Aorta (tissue), 5 donors: Measurements from ENCODE around the gene PODXL. TPM values are rescaled to one million over a fixed set of nuclear protein-coding genes. Genes with fewer than 3 reads are reported as not detected.

Experiments used
- ATAC-seq: fragments of 200-7000 bp; cut with Tn5 transposase; one replicate; pipeline ENCODE4 v1.9.1; 2022; ENCODE audit warnings: moderate library complexity; ENCODE audit not compliant: low FRiP score
- DNase-seq, 2 donors: peaks; one replicate each; pipeline ENCODE4 v3.0.0-alpha.2; 2020
- H3K27ac ChIP-seq, 2 donors: one replicate each; pipeline ENCODE4 v1.5.1; 2013; ENCODE audit warnings: low read length in 2 of 2, mild to moderate bottlenecking in 2 of 2, moderate library complexity in 2 of 2, control low read depth in 1 of 2, inconsistent platforms in 1 of 2, low read depth in 1 of 2
- H3K27me3 ChIP-seq, 2 donors: one replicate each; pipeline ENCODE4 v1.6.1; 2013; ENCODE audit warnings: control low read depth in 1 of 2, low read length in 1 of 2, mild to moderate bottlenecking in 1 of 2, moderate library complexity in 1 of 2; ENCODE audit not compliant: insufficient read depth in 2 of 2, control insufficient read depth in 1 of 2
- H3K36me3 ChIP-seq, 2 donors: one replicate each; pipeline ENCODE4 v1.6.1; 2013; ENCODE audit warnings: control low read depth in 1 of 2, low read length in 1 of 2, mild to moderate bottlenecking in 1 of 2; ENCODE audit not compliant: insufficient read depth in 2 of 2, control insufficient read depth in 1 of 2
- H3K4me1 ChIP-seq, 2 donors: one replicate each; pipeline ENCODE4 v1.6.1; 2013; ENCODE audit warnings: low read length in 2 of 2, control low read depth in 1 of 2, mild to moderate bottlenecking in 1 of 2, moderate library complexity in 1 of 2; ENCODE audit not compliant: insufficient read depth in 2 of 2, control insufficient read depth in 1 of 2
- H3K4me3 ChIP-seq, 2 donors: one replicate each; pipeline ENCODE4 v1.5.1; 2013; ENCODE audit warnings: low read length in 2 of 2, control low read depth in 1 of 2, mild to moderate bottlenecking in 1 of 2
- H3K9me3 ChIP-seq: one replicate; pipeline ENCODE4 v1.6.1; 2013; ENCODE audit warnings: mild to moderate bottlenecking, low read length; ENCODE audit not compliant: control insufficient read depth
- WGBS, 2 donors: extraction: QIAGEN DNeasy Blood & Tissue Kit; methylation state at CpG; one replicate each; pipeline ENCODE4 v1.1.7; 2013; 5-methylcytosine and 5-hydroxymethylcytosine counted together
- intact Hi-C, 2 donors: fragments of 100-400 bp; cut with DNase I; formaldehyde crosslinking; loops; one replicate each; pipeline versions ENCODE4 v1.14.2 to v1.15.0; 2022
- polyA plus RNA-seq, 2 donors: library from polyadenylated mRNA; stranded (reverse); fragments of 200-250 nt; gene quantifications; one replicate each; pipeline ENCODE4 v1.2.3, GENCODE V29; 2013
- total RNA-seq, 2 donors: library from RNA; stranded (reverse); fragmentation: NEBNext Ultra II Directional; extraction: Animal tissue kit (Norgen Biotek cat#: 25700); gene quantifications; one replicate each; pipeline ENCODE4 v1.2.1, GENCODE V29; 2021
- donor health status: healthy with polysubstance abuse.
- donor health status: Bipolar disorder and iron deficiency.
- donor health status: DM: no; HTN: no; CAD: no.
- donor health status: DM: no; HTN: no; CAD: no.
- donor health status: DM: yes; HTN: yes; CAD: no.

Gene PODXL
- total and polyA plus RNA-seq, 4 donors, result 1.7 to 55.5 (median 14.6) TPM

DNA sequence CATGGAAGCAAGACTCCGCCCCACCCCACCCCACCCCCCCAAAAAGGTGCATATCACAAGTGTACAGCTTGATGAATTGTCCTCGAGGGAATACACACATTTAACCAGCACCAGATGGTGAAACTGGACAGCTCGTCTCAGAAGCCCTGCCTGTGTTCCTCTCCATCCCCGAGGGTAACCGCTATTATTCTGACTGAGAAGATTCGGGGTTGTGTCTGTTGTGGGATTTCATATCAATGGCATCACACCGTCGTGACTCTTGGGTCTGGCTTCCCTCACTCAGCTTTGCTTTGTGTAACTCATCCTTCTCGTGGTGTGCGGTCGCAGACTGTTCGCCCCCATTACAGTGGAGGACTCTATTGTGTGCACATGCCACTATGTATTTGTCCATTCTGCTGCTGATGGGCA is 18.9 kb downstream of the PODXL start:
- no peak for ATAC-seq
- DNase-seq, result peak in 1 of 2 donors; percentile 27
- H3K4me1 ChIP-seq, result no peaks in the 10 kb centered on the region
- H3K9me3 ChIP-seq, result no peaks in the 10 kb centered on the region
- no peaks in the 10 kb centered on the region for H3K36me3 ChIP-seq
- intact Hi-C loops, result no loop called here
- H3K27ac ChIP-seq, result no peak overlapping the region
- H3K4me3 ChIP-seq, result no peak overlapping the region
- WGBS, 2 donors, result 73 to 84% methylated on average over 12 of the region's 12 CpGs
- H3K27me3 ChIP-seq, result no peaks in the 10 kb centered on the region

DNA sequence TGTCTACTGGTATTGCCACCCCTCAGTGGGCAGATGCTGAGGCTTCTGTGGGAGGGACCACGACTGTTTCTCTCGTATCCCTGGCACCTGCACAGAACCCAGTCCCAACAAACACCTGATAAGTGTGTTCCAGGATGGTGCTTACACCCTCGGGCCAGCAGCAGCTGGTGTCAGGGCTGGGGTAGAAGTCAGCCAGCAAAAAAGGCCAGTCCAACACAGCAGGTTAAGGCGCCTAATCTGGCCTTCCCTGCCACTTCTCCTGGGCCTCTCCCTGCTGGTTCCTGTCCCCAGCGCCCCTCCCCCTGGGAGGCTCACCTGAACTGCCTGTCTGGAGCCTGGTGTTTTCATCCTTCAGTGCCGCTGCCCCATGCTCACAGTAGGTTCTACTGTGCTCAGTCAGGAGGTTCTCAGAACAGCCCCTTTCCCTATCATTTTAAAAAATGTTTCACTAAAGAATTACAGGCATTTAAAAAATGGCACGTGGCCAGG is 20.0 kb downstream of the PODXL start:
- ATAC-seq, result no peak
- Histone ChIP-seq H3K27ac (no peak overlapping the region), H3K4me3 (no peak overlapping the region), H3K4me1 (no peaks in the 10 kb centered on the region), H3K36me3 (no peaks in the 10 kb centered on the region), H3K9me3 (no peaks in the 10 kb centered on the region), H3K27me3 (no peaks in the 10 kb centered on the region)
- DNase-seq, result peak in 1 of 2 donors; percentile 46
- 65 to 75% methylated on average over 7 of the region's 7 CpGs for WGBS, 2 donors
- intact Hi-C loops, result no loop called here

DNA sequence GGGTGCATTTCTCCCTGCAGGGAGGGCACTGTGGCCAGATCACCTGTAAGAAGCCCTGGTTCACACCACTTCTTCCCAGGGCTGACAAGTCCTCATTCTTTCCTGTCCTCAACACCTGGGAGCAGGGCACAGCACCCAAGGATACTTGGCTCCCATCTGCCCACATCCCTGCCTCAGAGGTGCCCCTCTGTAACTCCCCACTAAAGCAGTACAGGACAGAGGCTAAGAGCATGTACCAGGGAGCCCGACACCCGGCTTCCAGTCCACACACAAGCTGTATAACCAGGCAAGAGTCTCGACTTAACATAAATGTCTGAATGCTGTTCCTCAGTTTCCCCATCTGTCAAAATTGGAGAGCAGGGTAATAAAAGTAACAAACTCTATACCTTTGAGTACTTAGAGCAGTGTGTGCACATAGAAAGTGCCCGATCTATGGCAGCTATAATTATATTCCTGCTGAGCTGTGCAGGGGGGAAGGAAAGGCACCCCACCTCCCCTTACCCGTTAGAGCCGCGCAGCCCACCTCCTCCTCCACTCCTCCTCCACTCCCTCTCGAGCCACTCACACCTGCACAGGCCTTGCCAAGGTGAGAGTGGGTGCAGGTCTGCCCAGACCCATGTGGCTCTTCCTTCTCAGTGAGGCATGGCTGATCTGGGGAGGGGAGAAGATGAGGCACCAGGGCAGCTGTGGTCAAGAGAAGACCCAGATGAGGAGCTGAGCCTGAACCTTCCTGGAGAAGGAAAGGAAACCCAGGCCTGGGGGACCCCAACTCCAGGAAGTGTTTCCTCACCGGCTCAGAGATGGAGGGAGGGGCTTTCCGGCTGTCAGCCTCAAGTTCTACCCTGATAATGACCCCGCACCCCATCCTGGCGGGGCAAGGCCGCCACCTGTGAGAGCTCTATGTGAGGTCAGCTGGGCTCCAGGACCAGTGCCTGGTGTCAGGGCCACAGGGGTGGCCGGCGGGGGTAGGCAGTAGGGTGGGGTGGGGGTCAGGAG is 22.6 kb downstream of the PODXL start:
- Histone ChIP-seq H3K27ac (no peak overlapping the region), H3K27me3 (no peaks in the 10 kb centered on the region), H3K4me1 (no peaks in the 10 kb centered on the region), H3K36me3 (no peaks in the 10 kb centered on the region), H3K4me3 (no peak overlapping the region), H3K9me3 (no peaks in the 10 kb centered on the region)
- WGBS, 2 donors, result 93% methylated on average over 15 of the region's 15 CpGs
- intact Hi-C loops, result no loop called here
- DNase-seq (peak in 1 of 2 donors; percentile 58), ATAC-seq (no peak)

DNA sequence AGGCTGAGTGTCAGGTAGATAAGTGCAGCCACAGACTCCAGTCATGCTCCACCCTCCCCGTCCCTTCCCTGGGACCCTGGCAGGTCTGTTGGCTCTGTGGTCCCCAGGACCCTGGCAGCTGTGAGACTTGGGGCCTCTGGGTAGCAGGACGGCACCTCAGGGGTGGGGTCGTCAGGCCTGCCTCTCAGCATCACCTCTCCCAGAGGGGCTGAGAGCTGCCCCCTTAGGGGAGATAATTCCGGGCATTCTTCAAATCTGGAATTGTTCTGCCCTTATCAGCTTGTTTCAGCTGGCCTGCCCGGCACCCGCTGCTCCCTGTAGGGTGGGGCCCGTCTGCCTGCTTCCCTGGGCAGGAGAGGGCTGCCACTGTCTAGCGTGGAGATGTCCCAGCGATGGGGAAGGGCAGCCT is 23.3 kb downstream of the PODXL start:
- ATAC-seq (no peak), DNase-seq (peak in 1 of 2 donors; percentile 54)
- Histone ChIP-seq H3K4me1 (no peaks in the 10 kb centered on the region), H3K27ac (no peak overlapping the region), H3K9me3 (no peaks in the 10 kb centered on the region), H3K27me3 (no peaks in the 10 kb centered on the region), H3K4me3 (no peak overlapping the region), H3K36me3 (no peaks in the 10 kb centered on the region)
- intact Hi-C loops, result no loop called here
- WGBS, 2 donors, result 79 to 82% methylated on average over 9 of the region's 9 CpGs

DNA sequence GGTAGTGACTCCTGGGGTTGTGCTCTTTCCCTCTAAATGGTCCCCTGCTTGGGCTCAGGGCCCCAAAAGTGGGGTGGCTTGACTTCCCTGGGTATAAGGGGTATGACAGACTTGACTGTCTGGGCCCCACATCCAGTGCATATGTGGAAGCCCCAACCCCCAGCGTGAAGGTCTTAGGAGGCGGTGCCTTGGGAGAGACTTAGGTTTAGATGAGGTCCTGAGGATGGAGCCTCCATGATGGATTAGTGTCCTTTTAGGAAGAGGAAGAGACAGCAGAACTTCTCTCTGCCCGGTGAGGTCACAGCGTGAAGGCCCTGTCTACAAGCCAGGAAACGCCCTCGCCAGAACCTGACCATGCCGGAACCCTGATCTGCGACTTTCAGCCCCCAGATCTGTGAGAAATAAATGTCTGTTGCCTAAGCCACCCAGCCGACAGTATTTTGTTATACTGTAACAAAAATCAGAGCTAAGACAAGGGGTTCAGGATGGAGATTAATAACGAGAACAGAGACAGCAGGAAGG is 23.8 kb downstream of the PODXL start:
- H3K4me1 ChIP-seq, result no peaks in the 10 kb centered on the region
- no peak overlapping the region for H3K4me3 ChIP-seq
- no peaks in the 10 kb centered on the region for H3K27me3 ChIP-seq
- no peak for ATAC-seq
- H3K27ac ChIP-seq, result no peak overlapping the region
- 87 to 92% methylated on average over 10 of the region's 10 CpGs for WGBS, 2 donors
- DNase-seq, result peak in 1 of 2 donors; percentile 40
- intact Hi-C loops, result no loop called here
- H3K9me3 ChIP-seq, result no peaks in the 10 kb centered on the region
- H3K36me3 ChIP-seq, result no peaks in the 10 kb centered on the region

DNA sequence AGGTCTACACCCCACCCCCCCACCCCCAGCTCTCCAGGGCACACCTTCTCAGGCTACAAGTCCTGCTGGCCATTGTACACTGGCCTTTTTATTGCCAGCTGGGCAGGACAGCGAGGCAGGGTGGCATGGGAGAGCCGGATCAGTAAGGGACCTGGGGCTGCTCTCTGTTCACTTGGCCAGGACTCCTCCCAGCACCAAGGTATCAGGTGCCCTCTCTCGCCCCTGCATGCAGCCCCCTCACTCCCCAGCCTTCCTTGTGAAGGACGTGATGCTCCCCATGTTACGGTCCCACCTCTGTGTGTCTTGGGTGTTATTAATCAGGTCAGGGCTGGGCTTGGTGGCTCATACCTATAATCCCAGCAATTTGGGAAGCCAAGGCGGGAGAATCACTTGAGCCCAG is 26.3 kb downstream of the PODXL start:
- no peaks in the 10 kb centered on the region for H3K4me1 ChIP-seq
- intact Hi-C loops, result no loop called here
- no peaks in the 10 kb centered on the region for H3K9me3 ChIP-seq
- H3K4me3 ChIP-seq, result no peak overlapping the region
- ATAC-seq (no peak), DNase-seq (peak in 1 of 2 donors; percentile 34)
- 95 to 99% methylated on average over 6 of the region's 6 CpGs for WGBS, 2 donors
- H3K36me3 ChIP-seq, result no peaks in the 10 kb centered on the region
- no peak overlapping the region for H3K27ac ChIP-seq
- no peaks in the 10 kb centered on the region for H3K27me3 ChIP-seq

DNA sequence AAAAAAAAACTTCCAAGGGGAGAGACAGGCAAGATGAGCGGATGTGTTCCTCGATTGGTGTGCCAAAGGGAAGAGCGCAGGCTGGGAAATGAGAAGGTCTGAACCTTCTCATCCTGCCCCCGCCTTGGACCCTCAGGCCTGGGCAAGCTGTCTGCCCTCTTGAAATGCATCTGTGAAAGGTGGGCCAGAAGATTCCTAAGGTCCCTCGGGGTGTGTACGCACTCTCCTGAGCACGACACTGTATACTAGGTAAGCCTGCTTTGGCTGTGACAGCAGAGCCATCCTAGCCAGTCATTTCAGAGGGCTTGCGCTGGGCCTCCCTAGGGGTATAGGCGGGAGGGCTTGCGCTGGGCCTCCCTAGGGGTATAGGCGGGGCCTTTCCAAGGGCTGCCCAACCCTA is 26.8 kb downstream of the PODXL start:
- no peak overlapping the region for H3K4me3 ChIP-seq
- ATAC-seq (no peak), DNase-seq (peak in 1 of 2 donors; percentile 51)
- H3K9me3 ChIP-seq, result no peaks in the 10 kb centered on the region
- no peaks in the 10 kb centered on the region for H3K4me1 ChIP-seq
- H3K27ac ChIP-seq, result no peak overlapping the region
- WGBS, 2 donors, result 93% methylated on average over 9 to 11 of the region's 11 CpGs
- no peaks in the 10 kb centered on the region for H3K36me3 ChIP-seq
- intact Hi-C loops, result no loop called here
- H3K27me3 ChIP-seq, result no peaks in the 10 kb centered on the region

DNA sequence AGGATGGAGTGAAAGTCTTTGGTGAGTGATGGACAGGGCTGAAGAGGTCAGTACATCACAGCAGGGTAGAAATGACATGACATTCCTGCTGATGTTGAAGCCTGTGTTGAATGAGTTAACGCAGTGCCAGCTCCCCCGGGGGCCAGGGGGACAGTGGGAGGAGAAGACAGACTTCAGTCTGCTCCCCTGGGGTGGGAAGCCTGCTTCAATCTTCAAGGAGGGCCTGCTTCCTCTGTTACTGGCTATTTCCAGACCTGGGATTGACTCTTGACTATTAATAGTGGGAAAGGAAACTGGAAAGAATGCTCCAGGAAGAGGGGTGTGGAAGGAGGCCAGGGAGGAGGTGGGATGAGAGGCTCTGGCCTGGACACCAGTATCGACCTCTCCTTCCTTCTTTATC is 27.2 kb downstream of the PODXL start:
- Histone ChIP-seq H3K4me3 (no peak overlapping the region), H3K27me3 (no peaks in the 10 kb centered on the region), H3K27ac (no peak overlapping the region), H3K4me1 (no peaks in the 10 kb centered on the region), H3K9me3 (no peaks in the 10 kb centered on the region), H3K36me3 (no peaks in the 10 kb centered on the region)
- WGBS, 2 donors, result 32 to 35% methylated on average over 3 of the region's 3 CpGs
- intact Hi-C loops, result no loop called here
- peak in 1 of 2 donors; percentile 27 for DNase-seq
- no peak for ATAC-seq
